ES-I3 (cell line): Measurements from ENCODE around the gene DMD.
"Not testable (repeated sequence)": the region's sequence is repeated elsewhere in the genome, so short reads cannot be mapped to it uniquely, and the experiment has no call there.

Experiments used
- H3K36me3 ChIP-seq: 2 replicates; pipeline ENCODE4 v1.6.1; 2013; ENCODE audit warnings: mild to moderate bottlenecking, low read length, control low read depth, moderate library complexity; ENCODE audit not compliant: insufficient read depth
- H3K4me1 ChIP-seq: 2 replicates; pipeline ENCODE4 v1.6.1; 2013; ENCODE audit warnings: mild to moderate bottlenecking, control low read depth, low read length; ENCODE audit not compliant: insufficient read depth
- H3K9ac ChIP-seq: 2 replicates; pipeline ENCODE4 v1.6.1; 2013; ENCODE audit warnings: low read depth, mild to moderate bottlenecking, low read length, moderate library complexity
- H3K9me3 ChIP-seq: 2 replicates; pipeline ENCODE4 v1.6.1; 2013; ENCODE audit warnings: mild to moderate bottlenecking, low read length, moderate library complexity; ENCODE audit not compliant: control insufficient read depth, insufficient read depth

DMD gene

GRCh38 chrX:31589503-31589902 lies 1621.8 kb downstream of the DMD start:
- Histone ChIP-seq H3K36me3 (no peaks in the 10 kb centered on the region), H3K9me3 (no peaks in the 10 kb centered on the region), H3K4me1 (peaks cover 9% of the 10 kb centered on the region), H3K9ac (no peak overlapping the region)

- no peaks in the 10 kb centered on the region for H3K36me3 ChIP-seq
- no peak overlapping the region for H3K9ac ChIP-seq
- H3K4me1 ChIP-seq = peaks cover 9% of the 10 kb centered on the region
- H3K9me3 ChIP-seq = no peaks in the 10 kb centered on the region
Measured at GRCh38 chrX:31588355-31588754, 1623.0 kb downstream of the DMD start.

GRCh38 chrX:31583892-31584291 lies 1627.5 kb downstream of the DMD start:
- H3K4me1 ChIP-seq = peaks cover 16% of the 10 kb centered on the region
- not testable (repeated sequence) for H3K9me3 ChIP-seq, H3K9ac ChIP-seq, H3K36me3 ChIP-seq

GRCh38 chrX:31580726-31581125 lies 1630.6 kb downstream of the DMD start:
- H3K4me1 ChIP-seq = peaks cover 15% of the 10 kb centered on the region
- no peaks in the 10 kb centered on the region for H3K36me3 ChIP-seq
- H3K9me3 ChIP-seq = no peaks in the 10 kb centered on the region
- no peak overlapping the region; the same call in 1 of the 2 replicates for H3K9ac ChIP-seq

GRCh38 chrX:31580227-31580626 lies 1631.1 kb downstream of the DMD start:
- Histone ChIP-seq H3K9me3 (no peaks in the 10 kb centered on the region), H3K9ac (no peak overlapping the region), H3K4me1 (peaks cover 15% of the 10 kb centered on the region)

GRCh38 chrX:31572360-31572759 lies 1639.0 kb downstream of the DMD start:
- Histone ChIP-seq H3K9me3 (no peaks in the 10 kb centered on the region), H3K36me3 (no peaks in the 10 kb centered on the region), H3K9ac (no peak overlapping the region), H3K4me1 (peaks cover 4% of the 10 kb centered on the region; the same call in 1 of the 2 replicates)

More at GRCh38 chrX:31580227-31580626, 1631.1 kb downstream of the DMD start:
- no peaks in the 10 kb centered on the region for H3K36me3 ChIP-seq

- Histone ChIP-seq H3K4me1 (peaks cover 4% of the 10 kb centered on the region; the same call in 1 of the 2 replicates), H3K36me3 (no peaks in the 10 kb centered on the region), H3K9me3 (no peaks in the 10 kb centered on the region), H3K9ac (no peak overlapping the region)
Measured at GRCh38 chrX:31570658-31571057, 1640.7 kb downstream of the DMD start.

GRCh38 chrX:31563792-31564191 lies 1647.6 kb downstream of the DMD start:
- Histone ChIP-seq H3K9ac (no peak overlapping the region), H3K4me1 (no peaks in the 10 kb centered on the region), H3K9me3 (no peaks in the 10 kb centered on the region), H3K36me3 (no peaks in the 10 kb centered on the region)

- Histone ChIP-seq H3K9ac (no peak overlapping the region), H3K4me1 (no peaks in the 10 kb centered on the region; the same call in 1 of the 2 replicates), H3K9me3 (no peaks in the 10 kb centered on the region), H3K36me3 (no peaks in the 10 kb centered on the region)
Measured at GRCh38 chrX:31555506-31555905, 1655.8 kb downstream of the DMD start.

- no peaks in the 10 kb centered on the region for H3K9me3 ChIP-seq
- no peak overlapping the region for H3K9ac ChIP-seq
- H3K4me1 ChIP-seq = no peaks in the 10 kb centered on the region; the same call in none of the 2 replicates
- no peaks in the 10 kb centered on the region for H3K36me3 ChIP-seq
Measured at GRCh38 chrX:31551913-31552312, 1659.4 kb downstream of the DMD start.

- peaks cover 17% of the 10 kb centered on the region for H3K4me1 ChIP-seq
- no peaks in the 10 kb centered on the region for H3K9me3 ChIP-seq
- no peak overlapping the region for H3K9ac ChIP-seq
- H3K36me3 ChIP-seq = no peaks in the 10 kb centered on the region
Measured at GRCh38 chrX:31550158-31550557, 1661.2 kb downstream of the DMD start.

- H3K36me3 ChIP-seq = no peaks in the 10 kb centered on the region
- H3K9me3 ChIP-seq = no peaks in the 10 kb centered on the region
- H3K9ac ChIP-seq = no peak overlapping the region
- H3K4me1 ChIP-seq = peaks cover 19% of the 10 kb centered on the region
Measured at GRCh38 chrX:31547816-31548215, 1663.5 kb downstream of the DMD start.

GRCh38 chrX:31547416-31547815 lies 1663.9 kb downstream of the DMD start:
- no peaks in the 10 kb centered on the region for H3K9me3 ChIP-seq
- no peaks in the 10 kb centered on the region for H3K36me3 ChIP-seq
- no peak overlapping the region for H3K9ac ChIP-seq
- peaks cover 19% of the 10 kb centered on the region for H3K4me1 ChIP-seq

- Histone ChIP-seq H3K9me3 (no peaks in the 10 kb centered on the region; the same call in 1 of the 2 replicates), H3K4me1 (peaks cover 19% of the 10 kb centered on the region), H3K9ac (no peak overlapping the region), H3K36me3 (no peaks in the 10 kb centered on the region)
Measured at GRCh38 chrX:31546126-31546525, 1665.2 kb downstream of the DMD start.

GRCh38 chrX:31545726-31546125 lies 1665.6 kb downstream of the DMD start:
- Histone ChIP-seq H3K4me1 (peaks cover 19% of the 10 kb centered on the region), H3K9ac (no peak overlapping the region), H3K9me3 (no peaks in the 10 kb centered on the region; the same call in 1 of the 2 replicates), H3K36me3 (no peaks in the 10 kb centered on the region)

- peaks cover 19% of the 10 kb centered on the region for H3K4me1 ChIP-seq
- H3K9me3 ChIP-seq = no peaks in the 10 kb centered on the region; the same call in 1 of the 2 replicates
- H3K36me3 ChIP-seq = no peaks in the 10 kb centered on the region
- no peak overlapping the region for H3K9ac ChIP-seq
Measured at GRCh38 chrX:31545191-31545590, 1666.2 kb downstream of the DMD start.
